HG02884 (cell line): Measurements from ENCODE around the gene JAG2.

Experiments used
- ATAC-seq: cut with Tn5 transposase; IDR thresholded peaks from one replicate; pipeline ENCODE4 v1.9.1; 2021; ENCODE audit warnings: mild to moderate bottlenecking, moderate library complexity; ENCODE audit not compliant: unreplicated experiment

Gene JAG2

DNA sequence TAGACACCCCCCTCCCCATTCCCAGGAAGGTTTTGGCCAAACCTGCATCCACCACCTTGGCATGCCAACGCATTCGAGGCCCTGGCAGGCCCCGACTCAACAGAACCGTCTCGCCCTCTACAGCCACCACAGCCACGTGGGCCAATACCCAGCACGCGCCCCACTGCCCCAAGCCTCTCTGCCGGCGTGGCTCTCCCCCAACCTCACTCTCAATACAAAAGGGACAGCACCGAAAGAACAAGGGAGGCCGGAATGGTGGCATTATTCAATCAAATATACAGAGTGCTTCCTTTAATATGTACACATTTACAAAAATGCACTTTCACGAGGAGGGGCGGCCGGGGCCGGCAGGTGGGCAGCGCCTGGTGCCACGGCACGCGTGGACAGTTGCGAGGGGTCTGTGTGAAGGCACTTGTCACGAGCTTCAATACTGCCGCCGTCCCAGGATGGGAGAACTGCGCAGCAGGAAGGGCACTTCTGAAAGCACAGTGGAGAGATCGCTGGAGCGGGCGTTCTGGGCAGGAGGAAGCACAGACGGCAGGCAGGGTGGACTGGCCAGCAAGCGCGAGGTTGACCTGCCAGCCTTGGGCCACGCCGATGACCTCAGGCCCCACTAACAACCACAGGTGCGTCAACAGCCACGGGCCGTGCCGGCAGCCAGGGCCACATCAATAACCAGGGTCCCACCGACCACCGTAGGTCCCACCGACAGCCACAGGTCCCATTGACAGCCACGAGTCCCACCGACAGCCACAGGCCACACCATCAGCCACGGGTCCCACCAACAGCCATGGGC lies 26.9 kb downstream of the JAG2 start:
- no peak for ATAC-seq

DNA sequence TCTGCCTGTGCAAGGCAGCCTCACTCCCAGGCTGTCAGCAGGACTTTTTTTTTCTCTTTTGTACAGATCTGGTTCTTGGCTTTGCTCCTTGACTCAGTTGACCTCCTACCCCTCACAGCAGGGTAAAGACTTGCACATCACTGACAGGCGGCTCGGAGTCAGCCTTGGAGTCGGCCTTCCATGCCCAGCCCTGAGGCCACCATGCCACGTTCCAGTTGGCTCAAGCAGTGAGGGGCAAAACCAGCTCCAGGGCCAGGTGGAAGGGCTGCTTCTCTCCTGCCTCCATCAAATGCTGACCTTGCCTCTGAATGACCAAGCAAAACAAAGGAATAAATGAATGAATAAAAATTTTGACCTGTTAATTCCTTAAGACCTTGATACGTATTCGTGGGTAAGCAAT lies 27.6 kb downstream of the JAG2 start:
- ATAC-seq = no peak

DNA sequence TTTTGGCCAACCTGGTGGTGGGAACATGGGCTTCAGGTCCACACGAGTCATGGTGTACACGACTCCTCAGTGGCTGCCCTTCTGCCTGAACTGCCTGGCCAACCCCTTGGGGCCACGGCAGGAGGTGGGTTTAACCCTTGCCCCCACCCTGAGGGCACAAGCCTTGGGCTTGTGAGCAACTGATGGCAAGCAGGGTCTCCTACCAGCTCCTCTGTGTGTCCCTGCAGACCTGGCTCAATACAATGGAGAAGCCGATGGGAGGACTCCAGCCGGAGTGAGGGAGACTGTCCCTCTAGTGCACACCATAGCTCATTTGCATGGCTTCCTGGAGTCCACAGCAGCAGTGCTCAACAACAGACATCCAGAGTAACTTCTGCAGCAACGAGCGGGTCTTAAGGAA lies 28.0 kb downstream of the JAG2 start:
- ATAC-seq = no peak

DNA sequence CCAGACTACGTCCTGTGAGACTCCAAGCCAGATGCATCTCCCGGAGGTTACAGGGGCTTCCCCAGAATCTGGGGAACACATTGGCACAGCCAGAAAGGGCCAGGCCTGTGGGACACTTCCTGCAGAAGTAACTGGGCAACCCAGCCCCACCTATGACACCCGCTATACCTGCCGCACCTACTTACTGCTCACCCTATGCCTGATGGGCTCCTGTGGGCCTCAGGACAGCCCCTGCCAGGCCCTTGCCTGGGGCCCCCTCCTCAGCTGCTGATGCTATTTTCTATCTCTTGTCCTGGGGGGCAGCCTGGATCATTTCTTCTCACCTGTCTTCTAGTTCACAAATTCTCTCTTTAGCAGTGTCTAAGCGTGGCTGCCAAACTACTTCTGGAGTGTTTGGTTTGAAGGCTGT lies 28.7 kb downstream of the JAG2 start:
- ATAC-seq = no peak

DNA sequence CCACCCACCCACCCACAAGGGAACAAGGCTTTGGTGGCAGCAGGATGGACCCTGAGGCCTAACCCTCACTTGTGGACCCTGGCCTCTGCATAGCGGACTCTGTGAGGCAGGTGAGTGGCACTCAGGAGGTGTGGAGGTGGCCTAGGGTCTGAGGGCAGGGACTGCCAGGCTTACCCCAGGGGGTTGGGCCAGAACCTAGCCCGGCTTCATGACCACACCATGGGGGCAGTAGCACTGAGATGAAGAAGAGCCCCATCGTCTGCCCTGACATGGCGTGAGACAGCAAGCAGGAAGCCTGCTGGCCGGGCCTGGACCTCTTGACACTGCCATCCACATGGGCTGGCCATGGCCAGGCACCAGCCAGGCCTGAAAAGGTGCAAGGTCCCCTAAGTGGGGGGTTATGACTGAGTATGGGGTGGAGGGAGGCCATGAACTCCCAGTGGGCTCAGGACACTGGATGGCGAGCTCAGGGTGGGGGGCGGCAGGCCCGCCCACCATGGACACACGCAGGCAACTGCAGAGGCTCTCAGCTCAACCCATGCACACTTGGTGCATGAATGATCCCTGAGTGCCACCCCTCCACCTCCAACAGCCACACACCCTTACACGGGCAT lies 29.3 kb downstream of the JAG2 start:
- no peak for ATAC-seq

DNA sequence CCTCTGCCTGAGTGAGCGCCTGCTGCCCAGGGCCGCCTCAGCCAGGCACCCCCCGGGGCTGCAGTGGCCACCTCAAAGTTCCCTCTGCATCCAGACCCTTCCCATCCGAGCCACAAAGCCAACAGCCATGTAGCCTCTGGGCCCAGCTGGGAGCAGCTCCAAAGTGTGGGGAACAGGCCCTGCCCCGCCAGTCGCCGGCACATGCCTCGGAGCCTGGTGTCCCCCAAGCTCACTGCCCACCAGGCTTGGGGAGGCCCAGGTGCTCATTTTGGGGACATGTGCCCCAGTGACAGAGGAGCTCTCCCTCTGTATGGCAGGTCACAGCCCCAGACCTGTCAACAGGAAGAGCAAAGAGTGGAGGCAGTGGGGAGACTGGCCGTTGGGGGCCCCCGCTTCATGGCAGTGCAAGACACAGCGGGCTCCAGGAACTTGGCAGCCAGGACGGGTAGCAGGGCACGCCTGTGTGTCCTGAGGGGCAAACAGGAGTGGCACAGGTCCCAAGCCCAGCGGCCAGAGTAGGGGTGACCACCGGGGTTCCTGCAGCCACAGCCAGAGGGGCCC lies 29.9 kb downstream of the JAG2 start:
- no peak for ATAC-seq

DNA sequence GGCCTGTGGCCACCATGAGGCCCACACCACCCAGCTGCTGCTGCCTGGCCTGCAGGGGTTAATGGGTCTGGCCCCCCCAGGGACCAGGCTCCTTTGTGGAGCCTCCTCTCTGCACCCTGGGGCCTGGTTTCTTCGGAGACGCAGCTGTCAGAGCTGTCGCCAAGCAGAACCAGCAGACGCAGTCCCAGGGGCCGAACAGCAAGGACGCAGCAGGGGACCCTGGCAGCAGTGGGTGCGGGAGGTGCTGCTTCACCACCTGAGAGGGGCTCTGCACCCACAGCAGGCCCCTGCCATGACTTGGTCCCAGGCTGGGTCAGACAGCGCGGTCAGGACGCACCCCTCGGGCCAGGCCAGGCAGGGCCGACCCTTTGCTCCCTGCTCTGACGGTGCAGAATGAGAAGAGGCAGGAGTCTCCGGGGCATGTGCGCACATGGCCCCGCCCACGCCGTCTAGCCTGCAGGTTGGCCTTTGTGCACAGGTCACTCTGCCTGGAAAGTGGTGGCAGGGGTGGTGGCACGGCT lies 30.5 kb downstream of the JAG2 start:
- no peak for ATAC-seq

DNA sequence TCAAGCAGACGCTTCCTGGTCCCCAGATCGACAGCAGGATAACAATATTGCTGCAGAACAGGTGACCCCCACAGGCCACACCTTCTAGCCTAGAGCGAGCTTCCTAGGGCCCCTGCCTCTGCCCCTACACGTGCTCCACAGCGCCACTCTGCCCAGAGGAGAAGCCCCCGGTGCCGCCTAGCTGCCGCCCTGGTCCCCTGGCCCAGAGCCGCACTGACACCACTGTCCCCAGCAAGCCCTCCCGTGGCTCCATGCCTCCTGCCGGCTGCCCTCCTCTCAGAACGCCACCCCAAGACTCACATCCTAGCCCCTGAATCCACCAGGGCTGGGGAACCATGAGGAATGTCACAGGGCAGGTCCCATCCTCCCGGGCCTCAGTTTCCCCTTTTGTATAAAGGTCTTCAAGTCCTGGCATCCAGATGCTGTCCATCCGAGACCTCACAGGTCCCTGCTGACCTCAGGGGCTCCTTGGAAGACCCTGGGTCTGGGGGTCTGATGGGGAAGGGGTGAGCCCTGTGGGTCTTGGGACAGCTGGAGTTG lies 31.0 kb downstream of the JAG2 start:
- no peak for ATAC-seq

DNA sequence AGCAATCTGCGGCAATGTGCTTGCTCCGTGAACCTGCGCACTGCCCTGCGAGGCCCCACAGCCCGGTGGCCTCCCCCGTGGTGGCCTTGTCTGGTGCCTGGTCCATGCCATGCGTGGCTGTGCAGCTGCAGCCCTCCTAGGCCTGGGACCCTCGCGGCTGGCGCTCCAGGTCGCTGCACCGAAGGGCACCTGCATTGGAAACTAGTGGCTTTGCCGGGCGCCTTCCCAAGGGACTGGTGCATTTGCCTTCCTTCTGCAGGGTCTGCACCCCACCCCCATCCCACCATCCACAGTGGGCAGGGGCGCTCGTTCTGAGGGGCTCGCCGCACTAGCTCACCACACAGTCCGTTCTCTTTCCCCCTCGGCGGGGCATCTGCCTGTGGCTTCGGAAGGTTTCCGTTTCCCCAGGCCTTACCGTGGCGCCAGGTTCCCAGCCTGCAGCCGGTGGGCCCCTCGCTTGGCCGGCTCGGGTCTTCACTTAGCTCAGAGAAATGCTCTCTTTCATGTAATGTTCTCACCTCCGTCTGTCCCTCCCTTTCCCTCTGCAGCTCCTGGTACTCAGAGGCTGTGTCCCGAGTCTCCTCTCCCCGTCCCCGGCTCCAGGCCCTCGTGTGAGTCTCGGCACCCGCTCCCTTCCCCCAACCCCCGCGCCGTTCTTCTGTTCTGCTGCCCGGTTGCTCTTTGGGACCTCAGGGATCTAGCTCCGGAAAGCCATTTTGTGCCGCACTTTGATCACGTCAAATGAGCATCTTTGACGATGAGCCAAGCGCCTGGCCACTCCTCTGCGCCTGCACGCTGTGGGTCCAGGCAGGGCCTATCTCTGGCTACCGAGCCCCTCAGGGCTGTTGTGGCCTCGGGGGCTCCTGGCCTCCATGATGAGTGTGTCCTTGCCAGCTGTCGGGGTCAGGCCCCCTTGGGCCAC lies 31.9 kb downstream of the JAG2 start:
- ATAC-seq = no peak

DNA sequence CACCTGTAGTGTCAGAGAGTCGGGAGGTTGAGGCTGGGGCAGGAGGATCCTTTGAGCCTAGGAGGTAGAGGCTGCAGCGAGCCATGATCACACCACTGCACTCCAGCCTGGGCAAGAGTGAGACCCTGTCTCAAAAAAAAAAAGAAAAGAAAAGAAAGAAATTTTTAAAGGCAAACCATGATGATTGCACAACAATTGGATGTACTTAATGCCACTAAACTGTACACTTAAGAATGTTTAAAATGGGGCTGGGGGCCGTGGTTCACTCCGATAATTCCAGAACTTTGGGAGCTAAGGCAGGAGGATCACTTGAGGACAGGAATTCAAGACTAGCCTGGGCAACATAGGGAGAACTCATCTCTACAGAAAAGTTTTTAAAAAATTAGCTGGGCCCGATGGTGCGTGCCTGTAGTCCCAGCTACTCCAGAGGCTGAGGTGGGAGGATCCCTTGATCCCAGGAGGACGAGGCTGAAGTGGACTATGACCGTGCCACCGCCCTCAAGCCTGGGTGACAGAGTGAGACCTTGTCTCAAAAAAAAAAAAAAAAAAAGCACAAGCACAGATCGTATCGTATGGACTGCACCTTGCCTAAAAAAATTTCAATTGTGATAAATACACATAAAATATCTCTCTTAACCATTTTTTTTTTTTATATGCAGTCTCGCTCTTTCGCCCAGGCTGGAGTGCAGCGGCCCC lies 32.7 kb downstream of the JAG2 start:
- ATAC-seq = no peak

DNA sequence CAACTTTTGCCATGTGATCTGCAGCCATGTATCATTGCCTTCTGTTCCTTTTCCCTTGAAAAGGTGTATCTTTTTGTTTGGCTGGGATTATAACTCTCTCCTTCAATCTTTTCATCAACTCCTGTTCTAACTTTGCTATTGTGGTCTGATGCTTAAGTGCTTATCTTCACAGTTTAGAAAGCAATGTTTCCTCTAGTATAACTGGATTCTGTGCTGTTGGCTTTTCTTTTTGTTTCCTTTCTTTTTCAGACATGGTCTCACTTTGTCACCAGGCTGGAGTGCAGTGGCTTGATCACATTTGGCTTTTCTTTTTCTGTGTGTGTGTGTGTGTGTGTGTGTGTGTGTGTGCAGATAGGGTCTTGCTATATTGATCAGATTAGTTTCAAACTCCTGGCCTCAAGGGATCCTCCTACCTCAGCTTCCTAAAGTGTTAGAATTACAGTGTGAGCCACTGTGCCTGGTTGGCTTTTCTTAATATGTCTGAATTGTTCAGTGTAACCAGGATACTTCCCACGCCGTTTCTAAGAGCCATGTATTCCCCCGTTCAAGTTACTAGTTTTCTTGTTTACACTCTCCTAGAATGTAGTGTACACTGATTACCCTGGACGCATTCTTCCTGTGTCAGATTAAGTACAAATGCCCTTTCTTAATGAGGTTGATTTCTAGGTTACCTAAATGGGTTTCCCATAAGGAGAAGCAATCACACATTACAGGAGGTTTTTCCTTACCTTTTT lies 35.5 kb downstream of the JAG2 start:
- no peak for ATAC-seq

DNA sequence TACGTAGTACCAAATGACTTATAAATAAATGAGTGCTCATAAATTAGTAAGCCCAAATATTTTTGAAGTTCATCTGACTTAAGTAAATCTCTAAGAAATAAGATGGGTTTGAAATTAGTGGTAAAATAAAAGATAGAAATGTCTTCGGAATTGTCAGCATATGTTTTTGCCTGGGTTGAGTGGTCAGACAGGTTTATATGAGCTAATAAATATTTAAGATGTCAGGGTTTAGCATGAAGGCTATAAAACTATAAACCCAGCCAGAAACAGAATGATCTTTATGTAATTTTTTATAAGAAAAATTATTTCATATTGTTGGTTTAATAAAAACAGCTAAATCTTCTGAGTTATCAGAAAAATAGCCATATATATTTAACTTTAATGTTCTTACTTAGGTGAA lies 37.3 kb downstream of the JAG2 start:
- ATAC-seq = no peak

DNA sequence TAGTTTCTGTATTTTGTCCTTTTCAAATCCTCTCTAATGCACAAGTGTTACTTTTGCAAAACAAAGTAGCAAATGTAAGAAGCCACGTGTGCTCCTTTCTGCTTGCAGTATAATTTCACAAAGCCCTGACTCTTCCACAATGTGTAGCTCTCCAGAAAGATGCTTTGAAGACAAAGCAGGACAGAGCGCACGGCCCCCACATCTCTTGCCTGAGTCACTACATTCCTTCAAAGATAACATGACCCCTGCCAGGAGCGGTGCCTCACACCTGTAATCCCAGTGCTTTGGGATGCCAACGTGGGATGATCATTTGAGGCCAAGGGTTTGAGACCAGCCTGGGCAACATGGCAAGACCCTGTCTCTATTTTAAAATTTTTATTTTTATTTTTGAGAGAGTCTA lies 40.5 kb downstream of the JAG2 start:
- no peak for ATAC-seq

DNA sequence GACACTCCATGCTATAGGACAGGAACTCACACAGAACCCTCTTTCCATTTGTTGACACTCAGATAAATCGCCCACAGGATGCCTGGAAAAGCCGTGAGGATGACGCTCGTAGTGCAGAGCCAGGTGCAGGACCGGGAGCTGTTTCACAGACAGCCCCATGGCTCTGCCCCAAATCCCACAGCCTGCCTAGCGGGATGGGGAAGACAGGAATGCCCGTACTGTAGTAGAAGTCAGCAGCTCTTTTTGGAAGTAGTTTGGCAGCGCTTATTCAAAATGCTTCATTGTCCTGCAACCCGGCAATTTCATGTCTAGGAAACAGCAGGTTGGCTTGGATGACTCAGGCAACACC lies 41.6 kb downstream of the JAG2 start:
- no peak for ATAC-seq

DNA sequence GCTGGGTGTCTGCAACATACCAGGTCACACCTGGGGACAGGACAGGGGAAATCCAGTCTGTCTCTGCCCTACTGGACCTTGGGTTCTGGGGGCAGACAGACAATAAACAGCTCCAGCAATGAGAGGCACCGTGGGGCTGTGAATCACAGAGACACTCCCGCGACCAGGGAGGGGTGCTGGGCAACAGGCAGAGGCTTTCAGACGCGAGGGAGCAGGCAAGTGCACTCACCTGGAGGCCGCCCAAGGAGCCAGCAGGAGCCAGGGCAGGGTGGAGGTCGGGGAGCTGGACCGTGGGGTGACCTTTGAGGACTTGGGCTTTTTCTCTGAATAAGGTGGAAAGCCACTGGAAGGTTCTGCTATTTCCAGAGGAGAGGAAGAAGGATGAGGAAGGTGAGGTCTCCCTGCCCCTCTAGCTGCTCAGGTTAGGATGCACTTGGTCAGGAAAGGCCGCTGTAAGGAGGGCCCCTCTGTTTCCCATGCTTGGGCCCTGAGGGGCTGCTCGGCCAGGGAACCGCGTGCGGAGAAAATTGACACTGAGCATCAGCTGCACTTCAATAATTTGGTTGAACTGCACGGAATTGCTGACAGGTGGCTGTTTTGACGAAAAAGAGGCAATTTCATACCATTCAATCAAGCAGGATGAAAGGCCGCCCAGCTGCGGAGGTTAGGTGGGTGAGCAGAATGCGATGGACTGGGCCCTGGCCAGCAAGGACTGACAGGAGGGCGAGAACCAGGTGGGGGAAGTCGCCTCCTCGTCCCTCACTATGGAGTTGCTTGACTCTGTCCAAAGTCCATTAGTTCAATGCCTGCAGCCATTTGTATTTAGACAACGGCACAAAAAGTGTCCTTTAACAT lies 42.2 kb downstream of the JAG2 start:
- ATAC-seq = no peak

DNA sequence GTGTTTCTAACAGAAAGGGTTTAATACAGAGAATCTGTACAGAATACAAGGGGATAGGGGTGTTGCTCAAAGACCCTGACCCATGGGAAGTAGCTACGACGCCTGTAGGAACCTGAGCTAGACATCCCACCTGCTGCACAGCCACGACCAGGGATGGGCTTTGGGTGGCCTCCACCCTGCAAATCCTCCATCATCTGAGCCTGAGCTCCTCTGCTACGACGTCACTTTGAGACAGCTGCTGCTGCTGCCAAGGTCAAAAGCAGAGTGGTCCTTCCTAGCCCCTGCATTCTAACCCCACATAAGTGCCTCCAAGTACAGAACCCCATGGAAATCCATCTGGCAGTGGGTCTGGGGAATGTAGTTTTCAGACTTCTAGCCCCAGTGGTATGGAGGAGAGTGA lies 43.8 kb downstream of the JAG2 start:
- ATAC-seq = no peak

DNA sequence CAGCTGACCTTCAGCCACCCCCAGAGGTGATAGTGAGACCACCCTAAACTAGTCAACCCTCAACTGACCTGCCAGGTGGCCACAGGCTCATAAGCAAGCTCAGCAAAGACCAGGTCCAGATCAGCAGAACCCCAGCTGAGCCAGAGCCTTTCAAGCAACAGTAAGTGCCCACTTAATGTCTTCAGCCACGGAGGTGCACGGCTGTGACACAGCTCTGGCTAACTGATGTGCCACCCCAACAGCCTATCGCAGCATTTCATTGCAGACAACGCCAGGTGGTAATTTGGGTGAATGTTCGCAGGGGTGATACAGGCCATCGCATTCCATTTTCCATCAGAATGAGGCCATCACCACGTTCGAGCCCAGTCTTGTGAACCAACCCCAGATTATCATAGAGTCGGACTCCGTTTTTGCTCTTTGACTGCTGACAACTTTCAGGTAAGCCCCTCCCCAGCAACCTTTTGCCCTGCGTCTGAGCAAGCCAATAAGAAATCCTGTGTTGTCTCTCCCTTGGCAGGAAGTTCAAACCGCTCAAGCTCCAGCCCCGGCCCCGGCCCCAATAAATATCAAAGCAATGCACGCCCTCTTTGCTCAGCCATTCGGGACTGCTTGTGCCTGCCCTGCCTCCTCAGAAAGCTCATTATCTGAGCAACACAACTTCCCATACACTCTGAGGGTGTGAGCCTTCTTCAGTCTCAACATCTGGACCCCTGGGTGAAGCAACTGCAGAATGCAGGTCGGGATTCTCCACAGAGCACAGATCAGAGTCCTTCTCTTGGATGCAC lies 44.4 kb downstream of the JAG2 start:
- no peak for ATAC-seq

DNA sequence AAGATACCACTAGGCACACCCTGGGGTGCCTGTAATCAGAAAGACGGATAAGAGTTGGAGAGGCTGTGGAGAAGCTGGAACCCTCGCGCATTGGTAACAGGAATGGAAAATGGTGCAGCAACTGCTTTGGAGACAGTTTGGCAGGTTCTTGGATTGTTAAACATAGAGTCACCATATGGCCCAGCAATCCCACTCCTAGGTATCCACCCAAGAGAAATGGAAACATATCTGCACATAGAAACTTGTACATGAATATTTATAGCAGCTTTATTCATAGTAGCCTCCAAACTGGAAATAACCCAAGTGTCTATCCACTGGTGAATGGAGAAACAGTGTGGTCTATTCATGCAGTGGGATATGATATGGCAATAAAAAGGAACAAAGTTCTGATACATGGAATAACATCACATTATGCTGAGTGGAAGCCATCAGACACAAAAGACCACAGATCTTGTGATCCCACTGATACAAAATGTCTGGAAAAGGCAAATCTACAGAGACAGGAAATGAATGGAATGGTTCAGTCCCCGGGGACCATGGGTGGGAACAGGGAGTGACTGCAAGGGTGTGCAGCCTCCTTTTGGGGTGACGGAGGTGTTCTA lies 45.4 kb downstream of the JAG2 start:
- no peak for ATAC-seq
